ENCODE results near the gene CDC42BPA. TPM values are rescaled to one million over a fixed set of nuclear protein-coding genes. Genes with fewer than 3 reads are reported as not detected.

Gene CDC42BPA
- total RNA-seq, 1 donor from 2014 or later = 1.0 TPM

GRCh38 chr1:226948996-226949395, 369.3 kb downstream of the CDC42BPA start:
- no peaks in the 10 kb centered on the region for H3K4me1 Mint-ChIP-seq (ENCODE audit: low read depth)
- DNase-seq (ENCODE audit: low spot score) = no peak
- intact Hi-C loops (cut with micrococcal nuclease) = loop anchor here (10.0 kb wide), 2 partner anchors 806 to 836 kb away; no protein-coding TSS in a partner anchor
- no peak overlapping the region for H3K4me3 Mint-ChIP-seq
- no peak overlapping the region for H3K27ac Mint-ChIP-seq
- peaks cover 6% of the 10 kb centered on the region for H3K9me3 Mint-ChIP-seq
- no peaks in the 10 kb centered on the region for H3K27me3 Mint-ChIP-seq (ENCODE audit: insufficient read depth)
- H3K36me3 Mint-ChIP-seq (ENCODE audit: low read depth) = peaks cover under 1% of the 10 kb centered on the region

GRCh38 chr1:226948480-226948879, 369.8 kb downstream of the CDC42BPA start:
- no peak overlapping the region for H3K4me3 Mint-ChIP-seq
- intact Hi-C loops (cut with micrococcal nuclease) = loop anchor here (10.0 kb wide), 2 partner anchors 806 to 836 kb away; no protein-coding TSS in a partner anchor
- no peak overlapping the region for H3K27ac Mint-ChIP-seq
- no peak for DNase-seq (ENCODE audit: low spot score)
- H3K36me3 Mint-ChIP-seq (ENCODE audit: low read depth) = no peaks in the 10 kb centered on the region
- H3K27me3 Mint-ChIP-seq (ENCODE audit: insufficient read depth) = no peaks in the 10 kb centered on the region
- peaks cover 6% of the 10 kb centered on the region for H3K9me3 Mint-ChIP-seq
- H3K4me1 Mint-ChIP-seq (ENCODE audit: low read depth) = no peaks in the 10 kb centered on the region

- Mint-ChIP-seq H3K4me3 (no peak overlapping the region), H3K36me3 (ENCODE audit: low read depth) (no peaks in the 10 kb centered on the region), H3K9me3 (peaks cover 6% of the 10 kb centered on the region), H3K27ac (no peak overlapping the region), H3K4me1 (ENCODE audit: low read depth) (no peaks in the 10 kb centered on the region), H3K27me3 (ENCODE audit: insufficient read depth) (no peaks in the 10 kb centered on the region)
- no peak for DNase-seq (ENCODE audit: low spot score)
- intact Hi-C loops (cut with micrococcal nuclease) = loop anchor here (10.0 kb wide), 2 partner anchors 807 to 837 kb away; no protein-coding TSS in a partner anchor
Measured at GRCh38 chr1:226948051-226948450, 370.2 kb downstream of the CDC42BPA start.

- Mint-ChIP-seq H3K4me1 (ENCODE audit: low read depth) (peaks cover 8% of the 10 kb centered on the region), H3K27ac (no peak overlapping the region), H3K4me3 (no peak overlapping the region), H3K9me3 (peaks cover 6% of the 10 kb centered on the region), H3K36me3 (ENCODE audit: low read depth) (no peaks in the 10 kb centered on the region), H3K27me3 (ENCODE audit: insufficient read depth) (no peaks in the 10 kb centered on the region)
- intact Hi-C loops (cut with micrococcal nuclease) = loop anchor here (10.0 kb wide), 2 partner anchors 808 to 838 kb away; no protein-coding TSS in a partner anchor
- DNase-seq (ENCODE audit: low spot score) = no peak
Measured at GRCh38 chr1:226946841-226947240, 371.5 kb downstream of the CDC42BPA start.

GRCh38 chr1:226946285-226946684, 372.0 kb downstream of the CDC42BPA start:
- Mint-ChIP-seq H3K36me3 (ENCODE audit: low read depth) (no peaks in the 10 kb centered on the region), H3K4me3 (no peak overlapping the region), H3K4me1 (ENCODE audit: low read depth) (peaks cover 9% of the 10 kb centered on the region), H3K27me3 (ENCODE audit: insufficient read depth) (no peaks in the 10 kb centered on the region), H3K9me3 (peaks cover 6% of the 10 kb centered on the region), H3K27ac (no peak overlapping the region)
- intact Hi-C loops (cut with micrococcal nuclease) = loop anchor here (10.0 kb wide), 2 partner anchors 809 to 839 kb away; no protein-coding TSS in a partner anchor
- no peak for DNase-seq (ENCODE audit: low spot score)

- intact Hi-C loops (cut with micrococcal nuclease) = loop anchor here (10.0 kb wide), 2 partner anchors 809 to 839 kb away; no protein-coding TSS in a partner anchor
- Mint-ChIP-seq H3K27ac (no peak overlapping the region), H3K9me3 (peaks cover 6% of the 10 kb centered on the region), H3K4me1 (ENCODE audit: low read depth) (peaks cover 13% of the 10 kb centered on the region), H3K27me3 (ENCODE audit: insufficient read depth) (no peaks in the 10 kb centered on the region), H3K4me3 (no peak overlapping the region), H3K36me3 (ENCODE audit: low read depth) (no peaks in the 10 kb centered on the region)
- no peak for DNase-seq (ENCODE audit: low spot score)
Measured at GRCh38 chr1:226945858-226946245, 372.4 kb downstream of the CDC42BPA start.

GRCh38 chr1:226945106-226945857, 373.0 kb downstream of the CDC42BPA start:
- no peak for DNase-seq (ENCODE audit: low spot score)
- Mint-ChIP-seq H3K27ac (no peak overlapping the region), H3K36me3 (ENCODE audit: low read depth) (no peaks in the 10 kb centered on the region), H3K4me1 (ENCODE audit: low read depth) (peaks cover 16% of the 10 kb centered on the region), H3K4me3 (no peak overlapping the region), H3K9me3 (peaks cover 6% of the 10 kb centered on the region), H3K27me3 (ENCODE audit: insufficient read depth) (no peaks in the 10 kb centered on the region)
- intact Hi-C loops (cut with micrococcal nuclease) = loop anchor here (10.0 kb wide), 2 partner anchors 810 to 840 kb away; no protein-coding TSS in a partner anchor

- DNase-seq (ENCODE audit: low spot score) = no peak
- H3K27me3 Mint-ChIP-seq (ENCODE audit: insufficient read depth) = no peaks in the 10 kb centered on the region
- H3K27ac Mint-ChIP-seq = peak overlapping the region; percentile 37
- peaks cover 23% of the 10 kb centered on the region for H3K4me1 Mint-ChIP-seq (ENCODE audit: low read depth)
- intact Hi-C loops (cut with micrococcal nuclease) = loop anchor here (5.0 to 10.0 kb wide), 3 partner anchors 811 to 882 kb away; partner anchors contain the start of gene H3-3A
- H3K36me3 Mint-ChIP-seq (ENCODE audit: low read depth) = no peaks in the 10 kb centered on the region
- no peak overlapping the region for H3K4me3 Mint-ChIP-seq
- peaks cover 6% of the 10 kb centered on the region for H3K9me3 Mint-ChIP-seq
Measured at GRCh38 chr1:226943927-226944326, 374.4 kb downstream of the CDC42BPA start.

- Mint-ChIP-seq H3K4me1 (ENCODE audit: low read depth) (peaks cover 31% of the 10 kb centered on the region), H3K9me3 (peaks cover 4% of the 10 kb centered on the region), H3K4me3 (no peak overlapping the region), H3K36me3 (ENCODE audit: low read depth) (no peaks in the 10 kb centered on the region), H3K27me3 (ENCODE audit: insufficient read depth) (no peaks in the 10 kb centered on the region), H3K27ac (no peak overlapping the region)
- intact Hi-C loops (cut with micrococcal nuclease) = loop anchor here (5.0 to 10.0 kb wide), 3 partner anchors 812 to 881 kb away; partner anchors contain the start of gene H3-3A
- DNase-seq (ENCODE audit: low spot score) = no peak
Measured at GRCh38 chr1:226943156-226943555, 375.1 kb downstream of the CDC42BPA start.

- no peak overlapping the region for H3K27ac Mint-ChIP-seq
- H3K9me3 Mint-ChIP-seq = no peaks in the 10 kb centered on the region
- no peaks in the 10 kb centered on the region for H3K27me3 Mint-ChIP-seq (ENCODE audit: insufficient read depth)
- intact Hi-C loops (cut with micrococcal nuclease) = loop anchor here (5.0 to 10.0 kb wide), 3 partner anchors 812 to 880 kb away; partner anchors contain the start of gene H3-3A
- DNase-seq (ENCODE audit: low spot score) = no peak
- H3K36me3 Mint-ChIP-seq (ENCODE audit: low read depth) = no peaks in the 10 kb centered on the region
- peaks cover 38% of the 10 kb centered on the region for H3K4me1 Mint-ChIP-seq (ENCODE audit: low read depth)
- H3K4me3 Mint-ChIP-seq = peak overlapping the region; percentile 45
Measured at GRCh38 chr1:226942392-226942791, 375.9 kb downstream of the CDC42BPA start.

GRCh38 chr1:226940806-226941067, 377.6 kb downstream of the CDC42BPA start:
- Mint-ChIP-seq H3K27me3 (ENCODE audit: insufficient read depth) (no peaks in the 10 kb centered on the region), H3K27ac (peak overlapping the region; percentile 97), H3K36me3 (ENCODE audit: low read depth) (no peaks in the 10 kb centered on the region), H3K4me1 (ENCODE audit: low read depth) (peaks cover 41% of the 10 kb centered on the region), H3K4me3 (peak overlapping the region; percentile 89), H3K9me3 (no peaks in the 10 kb centered on the region)
- intact Hi-C loops (cut with micrococcal nuclease) = loop anchor here (1.0 to 10.0 kb wide), 11 partner anchors 25 to 878 kb away; partner anchors contain the start of genes H3-3A, ITPKB and PSEN2
- DNase-seq (ENCODE audit: low spot score) = no peak

- peak; percentile 100 for DNase-seq (ENCODE audit: low spot score)
- H3K9me3 Mint-ChIP-seq = peaks cover 4% of the 10 kb centered on the region
- H3K4me1 Mint-ChIP-seq (ENCODE audit: low read depth) = peaks cover 41% of the 10 kb centered on the region
- intact Hi-C loops (cut with micrococcal nuclease) = loop anchor here (1.0 to 10.0 kb wide), 11 partner anchors 25 to 878 kb away; partner anchors contain the start of genes H3-3A, ITPKB and PSEN2
- no peaks in the 10 kb centered on the region for H3K27me3 Mint-ChIP-seq (ENCODE audit: insufficient read depth)
- H3K27ac Mint-ChIP-seq = peak within 1 kb of the TSS; percentile 97
- peaks cover 4% of the 10 kb centered on the region for H3K36me3 Mint-ChIP-seq (ENCODE audit: low read depth)
- peak within 1 kb of the TSS; percentile 89 for H3K4me3 Mint-ChIP-seq
Measured at GRCh38 chr1:226940029-226940805, 378.1 kb downstream of the CDC42BPA start, which contains the start of gene COQ8A. Gene COQ8A (plus strand): TSS chr1:226940294. CDS start chr1:226961386, 21,092 bp downstream.

Data from activated T-helper 1 cell treated with anti-CD3 and anti-CD28 coated beads, Interleukin-12 subunit alpha, Interleukin-12 subunit beta, Interleukin-2, Interleukin-4 antibody, amounts not matched to agents 30 ng/mL and 10 ng/mL and 1 ng/mL, durations not matched to agents 14 hours and 24 hours and 36 hours (primary cell).